ENCODE measurements around the gene OR10C1. TPM values are rescaled to one million over a fixed set of nuclear protein-coding genes. Genes with fewer than 3 reads are reported as not detected.

OR10C1 gene
- total RNA-seq, 1 experiment from 2014 or later = not detected

GRCh38 chr6:29487131-29487530 lies 48.0 kb downstream of the OR10C1 start:
- H3K9me3 ChIP-seq (ENCODE audit: control insufficient read depth, insufficient read depth, low read depth, low read length) = no peaks in the 10 kb centered on the region
- H3K4me3 ChIP-seq (ENCODE audit: low read depth in 2 of 2, low read length in 2 of 2) = no peak overlapping the region
- ChIA-PET CTCF (no interaction called here), POLR2A (no interaction called here)
- H3K27me3 ChIP-seq (ENCODE audit: control insufficient read depth, insufficient read depth, low read length) = no peaks in the 10 kb centered on the region
- H3K4me1 ChIP-seq (ENCODE audit: control insufficient read depth, insufficient read depth, low read length) = no peaks in the 10 kb centered on the region
- no peaks in the 10 kb centered on the region for H3K36me3 ChIP-seq (ENCODE audit: control insufficient read depth, insufficient read depth, low read length)
- intact Hi-C loops (cut with micrococcal nuclease; ENCODE audit: unreplicated experiment) = no loop called here
- BruUV-seq (replicated peaks) = no TSS peak
- TF ChIP-seq REST (IDR thresholded peaks at IDR 0.05; ENCODE audit: insufficient read depth in 1 of 2, low read depth in 2 of 2, low read length in 1 of 2) = no peak
- no peak for TF ChIP-seq CTCF (IDR thresholded peaks at IDR 0.05)
- no peak for TF ChIP-seq SIN3A (IDR thresholded peaks at IDR 0.05; ENCODE audit: borderline replicate concordance, insufficient read depth, low read depth, low read length)
- TF ChIP-seq TCF7L2 (IDR thresholded peaks at IDR 0.05; ENCODE audit: low read depth, low read length) = no peak
- no peak for TF ChIP-seq POLR2AphosphoS5 (IDR thresholded peaks at IDR 0.05; ENCODE audit: low read depth, low read length)
- no peak for ATAC-seq
- H3K27ac ChIP-seq (ENCODE audit: low read length) = no peak overlapping the region
- DNase-seq (ENCODE audit: low read depth, low spot score) = no peak
- in situ Hi-C loops (cut with HindIII; ENCODE audit: low pct_unique_long_range_greater_than_20kb, low sequenced_read_pairs) = no loop called here

- ChIA-PET CTCF (no interaction called here), POLR2A (no interaction called here)
- no peak for DNase-seq (ENCODE audit: low read depth, low spot score)
- no peaks in the 10 kb centered on the region for H3K36me3 ChIP-seq (ENCODE audit: control insufficient read depth, insufficient read depth, low read length)
- no peaks in the 10 kb centered on the region for H3K9me3 ChIP-seq (ENCODE audit: control insufficient read depth, insufficient read depth, low read depth, low read length)
- no peak within 1 kb of the TSS for H3K4me3 ChIP-seq (ENCODE audit: low read depth in 2 of 2, low read length in 2 of 2)
- H3K27me3 ChIP-seq (ENCODE audit: control insufficient read depth, insufficient read depth, low read length) = no peaks in the 10 kb centered on the region
- no peaks in the 10 kb centered on the region for H3K4me1 ChIP-seq (ENCODE audit: control insufficient read depth, insufficient read depth, low read length)
- no peak for TF ChIP-seq POLR2AphosphoS5 (IDR thresholded peaks at IDR 0.05; ENCODE audit: low read depth, low read length)
- no peak for TF ChIP-seq CTCF (IDR thresholded peaks at IDR 0.05)
- no peak for TF ChIP-seq REST (IDR thresholded peaks at IDR 0.05; ENCODE audit: insufficient read depth in 1 of 2, low read depth in 2 of 2, low read length in 1 of 2)
- no peak for TF ChIP-seq SIN3A (IDR thresholded peaks at IDR 0.05; ENCODE audit: borderline replicate concordance, insufficient read depth, low read depth, low read length)
- no peak for TF ChIP-seq TCF7L2 (IDR thresholded peaks at IDR 0.05; ENCODE audit: low read depth, low read length)
- intact Hi-C loops (cut with micrococcal nuclease; ENCODE audit: unreplicated experiment) (no loop called here), in situ Hi-C loops (cut with HindIII; ENCODE audit: low pct_unique_long_range_greater_than_20kb, low sequenced_read_pairs) (no loop called here)
- no TSS peak for BruUV-seq (replicated peaks)
- H3K27ac ChIP-seq (ENCODE audit: low read length) = no peak within 1 kb of the TSS
- ATAC-seq = no peak
Measured at GRCh38 chr6:29487660-29488059, 48.6 kb downstream of the OR10C1 start, which contains the start of gene MAS1L. TSS of gene MAS1L (minus strand) at chr6:29487956. CDS start at chr6:29487902, 54 bp downstream.
